HepG2 (cell line): ENCODE measurements around the gene NT5C1A. TPM values are rescaled to one million over a fixed set of nuclear protein-coding genes. Genes with fewer than 3 reads are reported as not detected.

Experiments used
- ATAC-seq: fragments of 200-7000 bp; cut with Tn5 transposase; 3 replicates; pipeline ENCODE4 v1.9.1; 2020; ENCODE audit warnings: mild to moderate bottlenecking, moderate library complexity
- BruUV-seq: library from RNA; stranded (reverse); fragments of 400-500 nt; replicated peaks from 2 replicates; lab custom pipeline; 2021; lab: Mats Ljungman, UMichigan
- CTCF ChIA-PET: fragments of 300-600 bp; formaldehyde crosslinking; extraction: SDS; loops from one replicate; lab custom pipeline; 2021; ENCODE audit warnings: low total read pairs, inconsistent platforms, low intra/inter-chr PET ratio; lab: Yijun Ruan, JAX
- POLR2A ChIA-PET: fragments of 350-600 bp; sonication (Branson Sonifier 250); formaldehyde crosslinking; loops from one replicate; lab custom pipeline; 2020; ENCODE audit warnings: antibody characterized with exemption, inconsistent platforms; lab: Yijun Ruan, JAX
- DNase-seq: peaks from one replicate; pipeline ENCODE4 v3.0.0-alpha.2; 2015; ENCODE audit warnings: low spot score
- FAIRE-seq: peaks from 3 replicates; lab custom pipeline; 2011; peaks lifted over from hg19 to GRCh38; lab: Jason Lieb, UNC
- H2AFZ ChIP-seq: one replicate; pipeline ENCODE4 v1.6.1; 2011; ENCODE audit warnings: low read length, inconsistent platforms
- H3K27ac ChIP-seq: fragments of 300-600 bp; 3 replicates; pipeline ENCODE4 v1.8.0; 2011; ENCODE audit warnings: mixed run types, mild to moderate bottlenecking, mixed read lengths, low read length, inconsistent platforms; ENCODE audit not compliant: insufficient read depth; ENCODE audit errors: extremely low read length
- H3K27me3 ChIP-seq, 2 experiments: fragments of 200-600 bp in 1 of 2; 2 replicates in 1 of 2; 3 replicates in 1 of 2; pipeline versions ENCODE4 v1.6.0 to v1.8.0; 2011; ENCODE audit warnings: low read length in 2 of 2, mild to moderate bottlenecking in 2 of 2, moderate library complexity in 2 of 2, inconsistent platforms in 1 of 2; ENCODE audit not compliant: insufficient read depth in 2 of 2, control insufficient read depth in 1 of 2
- H3K36me3 ChIP-seq, 2 experiments: fragments of 200-600 bp in 1 of 2; replicated peaks in 1 of 2; 2 replicates in 1 of 2; 3 replicates in 1 of 2; pipeline versions ENCODE4 v1.5.1 to v1.8.0; 2011; ENCODE audit warnings: low read length in 2 of 2, inconsistent platforms in 1 of 2; ENCODE audit not compliant: insufficient read depth in 2 of 2, control insufficient read depth in 1 of 2
- H3K4me1 ChIP-seq: 2 replicates; pipeline ENCODE4 v1.5.1; 2012; ENCODE audit warnings: low read length, inconsistent platforms; ENCODE audit not compliant: insufficient read depth
- H3K4me2 ChIP-seq: 2 replicates; pipeline ENCODE4 v1.6.0; 2011; ENCODE audit warnings: low read depth, low read length, inconsistent platforms
- H3K4me3 ChIP-seq, 3 experiments: fragments of 200-600 bp in 1 of 3; sonication (generic), shearing (Covaris generic) in 1 of 3; replicated peaks in 1 of 3; 2 replicates each; pipeline ENCODE4 v1.5.1; 2011 to 2016; ENCODE audit warnings: low read length in 3 of 3, inconsistent platforms in 2 of 3, low read depth in 2 of 3, mild to moderate bottlenecking in 2 of 3, control low read depth in 1 of 3, mixed read lengths in 1 of 3; ENCODE audit not compliant: insufficient read depth in 1 of 3
- H3K79me2 ChIP-seq: one replicate; pipeline ENCODE4 v1.6.1; 2011; ENCODE audit warnings: low read length, inconsistent platforms; ENCODE audit not compliant: insufficient read depth
- H3K9ac ChIP-seq: 2 replicates; pipeline ENCODE4 v1.6.0; 2011; ENCODE audit warnings: mild to moderate bottlenecking, low read depth, low read length, inconsistent platforms; ENCODE audit not compliant: insufficient read depth
- H3K9me3 ChIP-seq: 2 replicates; pipeline ENCODE4 v1.5.1; 2012; ENCODE audit warnings: mild to moderate bottlenecking, low read length
- H4K20me1 ChIP-seq: 2 replicates; pipeline ENCODE4 v1.6.0; 2011; ENCODE audit warnings: inconsistent platforms, mild to moderate bottlenecking, low read length, moderate library complexity; ENCODE audit not compliant: insufficient read depth
- CREM ChIP-seq, 2 experiments: sonication (generic) in 1 of 2; formaldehyde crosslinking in 1 of 2; IDR thresholded peaks; 2 replicates each; pipeline versions ENCODE4 v1.4.0 to v1.6.1; 2016 to 2020; ENCODE audit warnings: antibody characterized with exemption in 1 of 2, mild to moderate bottlenecking in 1 of 2, missing genetic modification reagents in 1 of 2
- FLYWCH1 ChIP-seq: sonication (generic); formaldehyde crosslinking; IDR thresholded peaks from 2 replicates; pipeline ENCODE4 v1.8.1; 2023; ENCODE audit warnings: mild to moderate bottlenecking, missing genetic modification reagents
- HDAC2 ChIP-seq: sonication (generic); formaldehyde crosslinking; IDR thresholded peaks from 2 replicates; pipeline ENCODE4 v1.4.0; 2020; ENCODE audit warnings: missing genetic modification reagents
- HNRNPK ChIP-seq: fragments of 200-400 bp; formaldehyde crosslinking; IDR thresholded peaks from 2 replicates; pipeline ENCODE4 v1.6.1; 2018; ENCODE audit warnings: low read length, low read depth, moderate library complexity, mild to moderate bottlenecking; ENCODE audit not compliant: poor library complexity, severe bottlenecking
- NFKBIZ ChIP-seq: IDR thresholded peaks from 2 replicates; pipeline ENCODE4 v1.6.1; 2018; ENCODE audit warnings: missing genetic modification reagents, missing compliant biosample characterization
- STAT5B ChIP-seq: sonication (generic); formaldehyde crosslinking; IDR thresholded peaks from 2 replicates; pipeline ENCODE4 v1.4.0; 2020; ENCODE audit warnings: missing genetic modification reagents
- THAP7 ChIP-seq: sonication (generic); formaldehyde crosslinking; IDR thresholded peaks from 2 replicates; pipeline ENCODE4 v1.8.1; 2023; ENCODE audit warnings: mild to moderate bottlenecking, missing genetic modification reagents
- ZBED4 ChIP-seq: sonication (generic); formaldehyde crosslinking; IDR thresholded peaks from 2 replicates; pipeline ENCODE4 v1.4.0; 2020; ENCODE audit warnings: missing genetic modification reagents, borderline replicate concordance
- ZNF124 ChIP-seq: sonication (generic); formaldehyde crosslinking; IDR thresholded peaks from 2 replicates; pipeline ENCODE4 v1.4.0; 2020; ENCODE audit warnings: missing genetic modification reagents
- ZNF580 ChIP-seq: IDR thresholded peaks from 2 replicates; pipeline ENCODE4 v1.6.1; 2016; ENCODE audit warnings: low read depth, borderline replicate concordance
- ZNF687 ChIP-seq: sonication (generic); formaldehyde crosslinking; IDR thresholded peaks from 2 replicates; pipeline ENCODE4 v1.5.1; 2020; ENCODE audit warnings: mild to moderate bottlenecking, missing genetic modification reagents, moderate library complexity
- WGBS: methylation state at CpG from one replicate; pipeline ENCODE4 v1.1.6; 2017; ENCODE audit warnings: low lambda C conversion rate; 5-methylcytosine and 5-hydroxymethylcytosine counted together
- in situ Hi-C: cut with HindIII; loops from 2 replicates; pipeline ENCODE4 v1.10.0; 2017; ENCODE audit warnings: low pct_unique_long_range_greater_than_20kb; ENCODE audit not compliant: extremely low pct_ligation_motif_present
- intact Hi-C: fragments of 100-400 bp; cut with micrococcal nuclease; formaldehyde crosslinking; loops from one replicate; pipeline ENCODE4 v1.10.0; 2022; ENCODE audit not compliant: unreplicated experiment
- polyA plus RNA-seq, 8 experiments: library from polyadenylated mRNA; depleted of rRNA in 3 of 8; stranded (reverse) in 7 of 8; unstranded in 1 of 8; fragments of >200 nt; fragmentation: Illumina TruSeq in 4 of 8; extraction: Trizol in 4 of 8; gene quantifications; 2 replicates each; pipeline versions ENCODE4 v1.2.1 to v1.2.3, GENCODE V29; 2011 to 2016; ENCODE audit warnings: low read depth in 4 of 8, missing spikeins in 1 of 8, mixed read lengths in 1 of 8; ENCODE audit not compliant: insufficient read depth in 1 of 8
- total RNA-seq, 5 experiments: library from RNA; depleted of rRNA; stranded (reverse); fragments of >200 nt; fragmentation: Illumina TruSeq; extraction: Trizol; gene quantifications; 2 replicates each; pipeline ENCODE4 v1.2.3, GENCODE V29; 2016; ENCODE audit warnings: low read depth in 1 of 5

Gene NT5C1A
- total and polyA plus RNA-seq, 2 of the 13 experiments (the other 11 are each of a cell fraction or from before 2014, with no cell fraction given) = not detected

GRCh38 chr1:39691383-39692151 lies 19.7 kb upstream of the NT5C1A start, which contains the start of gene HPCAL4 (continued):
- no peak for TF ChIP-seq STAT5B (CRISPR knock-in tag)
- no peak for TF ChIP-seq ZNF124
- TF ChIP-seq NFKBIZ (CRISPR knock-in tag) = no peak
- TF ChIP-seq HDAC2 (CRISPR knock-in tag) = no peak
- TF ChIP-seq, all 625 proteins: peak for 13

DNA sequence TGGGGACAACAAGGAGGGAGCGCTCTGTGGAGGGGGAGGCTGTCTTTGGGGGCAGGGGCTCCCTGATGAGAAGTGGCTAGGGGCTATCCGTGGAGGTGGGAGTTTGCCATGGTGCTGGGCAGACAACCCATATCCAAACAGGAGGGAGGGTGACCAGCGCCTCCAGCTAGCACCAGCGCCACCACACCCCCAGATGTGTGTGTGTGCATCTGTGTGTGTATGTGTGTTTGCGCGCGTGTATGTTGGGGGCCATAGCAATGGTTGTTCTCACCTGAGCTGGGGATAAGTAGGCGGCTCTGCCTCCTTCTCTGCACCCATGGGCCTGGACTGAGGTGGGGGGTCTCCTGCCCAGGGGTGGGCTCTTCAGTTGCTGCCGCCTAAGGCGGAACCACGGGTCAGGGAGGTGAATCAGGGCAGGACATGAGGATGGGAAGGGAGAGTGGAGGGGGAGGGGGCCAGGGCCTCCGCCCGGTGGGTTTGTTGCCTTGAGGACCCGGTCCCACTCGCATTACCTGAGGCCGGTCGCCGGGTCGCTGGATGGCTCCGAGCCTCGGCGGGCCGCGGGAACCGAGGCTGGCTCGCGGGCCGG lies 19.0 kb upstream of the NT5C1A start:
- no TSS peak for BruUV-seq
- WGBS = 64% methylated on average over 2 of the region's 28 CpGs
- TF ChIP-seq ZBED4 = 0 out of 2 replicates have a peak, but pooled peaks have one; percentile 25
- no peak for TF ChIP-seq ZNF580 (CRISPR knock-in tag)
- TF ChIP-seq CREM (IDR thresholded peaks at IDR 0.05) = no peak
- no peak for TF ChIP-seq CREM (CRISPR knock-in tag; IDR thresholded peaks at IDR 0.05)
- peak; percentile 30; the same call in 1 of the 2 replicates for TF ChIP-seq ZNF687 (CRISPR knock-in tag)
- TF ChIP-seq THAP7 (CRISPR knock-in tag) = no peak
- TF ChIP-seq HNRNPK = peak; percentile 61
- TF ChIP-seq FLYWCH1 = no peak

More for the DNA sequence above, 19.0 kb upstream of the NT5C1A start:
- peak overlapping the region; percentile 69 for H3K4me2 ChIP-seq
- CTCF ChIA-PET = no interaction called here
- intact Hi-C loops = no loop called here
- no peak overlapping the region for H3K9ac ChIP-seq
- no peak for ATAC-seq
- POLR2A ChIA-PET = no interaction called here
- H3K36me3 ChIP-seq = no peaks in the 10 kb centered on the region
- H3K4me3 ChIP-seq = peak overlapping the region in 1 of 3 experiments; percentile 43; a peak in 1 of 6 replicates
- no peak overlapping the region for H2AFZ ChIP-seq
- H3K9me3 ChIP-seq = no peaks in the 10 kb centered on the region
- H3K27ac ChIP-seq = no peak overlapping the region
- FAIRE-seq = no peak
- H3K79me2 ChIP-seq = no peaks in the 10 kb centered on the region
- DNase-seq = no peak
- H3K27me3 ChIP-seq = peaks cover 11 to 53% of the 10 kb centered on the region in 2 experiments; a peak in 4 of 5 replicates
- H3K4me1 ChIP-seq = peaks cover 11% of the 10 kb centered on the region; the same call in 1 of the 2 replicates
- H4K20me1 ChIP-seq = no peaks in the 10 kb centered on the region
- in situ Hi-C loops = no loop called here
